Measurements from ENCODE around the gene TRPM4. TPM values are rescaled to one million over a fixed set of nuclear protein-coding genes. Genes with fewer than 3 reads are reported as not detected.

Gene TRPM4
- total and polyA plus RNA-seq, 4 donors, result 8.1 to 31.2 (median 13.2) TPM

DNA sequence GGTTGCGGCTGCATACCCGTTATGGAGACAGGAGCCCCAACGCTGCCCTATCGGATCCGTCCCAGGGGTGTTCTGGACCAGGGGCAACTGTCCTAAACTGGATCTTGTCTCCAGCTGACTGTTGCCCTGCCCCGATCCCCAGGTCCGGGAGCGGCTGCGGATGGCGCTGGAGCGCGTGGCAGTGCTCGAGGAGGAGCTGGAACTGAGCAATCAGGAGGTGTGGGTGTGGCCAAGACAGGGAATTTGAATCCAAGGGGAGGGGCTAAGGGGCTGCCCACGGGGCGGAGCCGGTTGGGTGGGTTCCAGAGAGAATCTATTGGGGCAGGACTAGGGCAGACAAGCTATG lies 28.4 kb upstream of the TRPM4 start:
- no peak for DNase-seq (ENCODE audit: low spot score)
- H3K4me3 ChIP-seq (ENCODE audit: low read depth in 1 of 3, low read length in 3 of 3), result no peak overlapping the region
- H3K4me1 ChIP-seq (ENCODE audit: control insufficient read depth in 4 of 4, insufficient read depth in 4 of 4, low read length in 3 of 4), result peaks cover 0 to 16% (median 11%) of the 10 kb centered on the region in 4 donors
- TF ChIP-seq TAF1 (conservative IDR thresholded peaks at IDR 0.05) (no peak), RAD21 (IDR thresholded peaks at IDR 0.05) (no peak), SP1 (IDR thresholded peaks at IDR 0.05) (no peak), HNF4G (IDR thresholded peaks at IDR 0.05) (no peak), FOXA2 (IDR thresholded peaks at IDR 0.05) (no peak), RXRA (IDR thresholded peaks at IDR 0.05) (no peak), EGR1 (IDR thresholded peaks at IDR 0.05; ENCODE audit: low read depth in 2 of 2) (no peak), GABPA (IDR thresholded peaks at IDR 0.05 in 1 of 2, conservative IDR thresholded peaks at IDR 0.05 in 1 of 2) (no peak)
- TF ChIP-seq, protein P1, sequence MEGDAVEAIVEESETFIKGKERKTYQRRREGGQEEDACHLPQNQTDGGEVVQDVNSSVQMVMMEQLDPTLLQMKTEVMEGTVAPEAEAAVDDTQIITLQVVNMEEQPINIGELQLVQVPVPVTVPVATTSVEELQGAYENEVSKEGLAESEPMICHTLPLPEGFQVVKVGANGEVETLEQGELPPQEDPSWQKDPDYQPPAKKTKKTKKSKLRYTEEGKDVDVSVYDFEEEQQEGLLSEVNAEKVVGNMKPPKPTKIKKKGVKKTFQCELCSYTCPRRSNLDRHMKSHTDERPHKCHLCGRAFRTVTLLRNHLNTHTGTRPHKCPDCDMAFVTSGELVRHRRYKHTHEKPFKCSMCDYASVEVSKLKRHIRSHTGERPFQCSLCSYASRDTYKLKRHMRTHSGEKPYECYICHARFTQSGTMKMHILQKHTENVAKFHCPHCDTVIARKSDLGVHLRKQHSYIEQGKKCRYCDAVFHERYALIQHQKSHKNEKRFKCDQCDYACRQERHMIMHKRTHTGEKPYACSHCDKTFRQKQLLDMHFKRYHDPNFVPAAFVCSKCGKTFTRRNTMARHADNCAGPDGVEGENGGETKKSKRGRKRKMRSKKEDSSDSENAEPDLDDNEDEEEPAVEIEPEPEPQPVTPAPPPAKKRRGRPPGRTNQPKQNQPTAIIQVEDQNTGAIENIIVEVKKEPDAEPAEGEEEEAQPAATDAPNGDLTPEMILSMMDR (IDR thresholded peaks at IDR 0.05; ENCODE audit: low read depth, low read length, missing input control), result no peak
- H3K36me3 ChIP-seq (ENCODE audit: control insufficient read depth in 4 of 4, insufficient read depth in 3 of 4, low read depth in 1 of 4, low read length in 3 of 4), result no peaks in the 10 kb centered on the region
- no peak overlapping the region for H3K27ac ChIP-seq (ENCODE audit: low read depth in 1 of 2, low read length in 2 of 2)
- H3K9me3 ChIP-seq (ENCODE audit: control insufficient read depth in 4 of 4, low read length in 3 of 4), result no peaks in the 10 kb centered on the region
- WGBS, result 68% methylated on average over 16 of the region's 16 CpGs
- H3K9ac ChIP-seq (ENCODE audit: low read depth in 1 of 2, low read length in 2 of 2), result no peak overlapping the region
- H3K27me3 ChIP-seq (ENCODE audit: control insufficient read depth in 4 of 4, insufficient read depth in 4 of 4, low read length in 3 of 4), result peaks cover 0 to 2% (median 0%) of the 10 kb centered on the region in 4 donors

DNA sequence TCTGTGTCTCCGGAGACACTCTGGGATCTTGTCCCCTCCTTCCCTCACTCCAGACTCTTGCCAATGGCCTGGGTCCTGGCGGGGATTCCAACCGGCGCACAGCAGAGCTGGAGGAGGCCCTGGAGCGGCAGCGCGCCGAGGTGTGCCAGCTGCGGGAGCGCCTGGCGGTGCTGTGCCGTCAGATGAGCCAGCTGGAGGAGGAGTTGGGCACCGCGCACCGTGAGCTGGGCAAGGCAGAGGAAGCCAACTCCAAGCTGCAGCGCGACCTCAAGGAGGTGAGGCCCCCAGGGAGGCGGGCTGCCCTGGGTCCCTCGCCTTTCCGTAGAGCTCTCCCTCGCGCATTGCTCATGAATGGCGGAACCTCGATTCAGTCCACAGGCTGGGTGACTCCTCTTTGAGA lies 27.3 kb upstream of the TRPM4 start:
- Histone ChIP-seq H3K4me1 (ENCODE audit: control insufficient read depth in 4 of 4, insufficient read depth in 4 of 4, low read length in 3 of 4) (peaks cover 0 to 16% (median 11%) of the 10 kb centered on the region in 4 donors), H3K27me3 (ENCODE audit: control insufficient read depth in 4 of 4, insufficient read depth in 4 of 4, low read length in 3 of 4) (peaks cover 0 to 8% (median 0%) of the 10 kb centered on the region in 4 donors), H3K27ac (ENCODE audit: low read depth in 1 of 2, low read length in 2 of 2) (no peak overlapping the region), H3K9me3 (ENCODE audit: control insufficient read depth in 4 of 4, low read length in 3 of 4) (no peaks in the 10 kb centered on the region), H3K9ac (ENCODE audit: low read depth in 1 of 2, low read length in 2 of 2) (no peak overlapping the region), H3K4me3 (ENCODE audit: low read depth in 1 of 3, low read length in 3 of 3) (no peak overlapping the region), H3K36me3 (ENCODE audit: control insufficient read depth in 4 of 4, insufficient read depth in 3 of 4, low read depth in 1 of 4, low read length in 3 of 4) (no peaks in the 10 kb centered on the region)
- 93% methylated on average over 24 of the region's 24 CpGs for WGBS
- DNase-seq (ENCODE audit: low spot score), result no peak
- TF ChIP-seq EGR1 (IDR thresholded peaks at IDR 0.05; ENCODE audit: low read depth in 2 of 2), result no peak
- no peak for TF ChIP-seq FOXA1 (IDR thresholded peaks at IDR 0.05)
- TF ChIP-seq NR2F2 (IDR thresholded peaks at IDR 0.05), result no peak
- TF ChIP-seq, protein P2, sequence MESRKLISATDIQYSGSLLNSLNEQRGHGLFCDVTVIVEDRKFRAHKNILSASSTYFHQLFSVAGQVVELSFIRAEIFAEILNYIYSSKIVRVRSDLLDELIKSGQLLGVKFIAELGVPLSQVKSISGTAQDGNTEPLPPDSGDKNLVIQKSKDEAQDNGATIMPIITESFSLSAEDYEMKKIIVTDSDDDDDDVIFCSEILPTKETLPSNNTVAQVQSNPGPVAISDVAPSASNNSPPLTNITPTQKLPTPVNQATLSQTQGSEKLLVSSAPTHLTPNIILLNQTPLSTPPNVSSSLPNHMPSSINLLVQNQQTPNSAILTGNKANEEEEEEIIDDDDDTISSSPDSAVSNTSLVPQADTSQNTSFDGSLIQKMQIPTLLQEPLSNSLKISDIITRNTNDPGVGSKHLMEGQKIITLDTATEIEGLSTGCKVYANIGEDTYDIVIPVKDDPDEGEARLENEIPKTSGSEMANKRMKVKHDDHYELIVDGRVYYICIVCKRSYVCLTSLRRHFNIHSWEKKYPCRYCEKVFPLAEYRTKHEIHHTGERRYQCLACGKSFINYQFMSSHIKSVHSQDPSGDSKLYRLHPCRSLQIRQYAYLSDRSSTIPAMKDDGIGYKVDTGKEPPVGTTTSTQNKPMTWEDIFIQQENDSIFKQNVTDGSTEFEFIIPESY (IDR thresholded peaks at IDR 0.05), result no peak
- TF ChIP-seq, protein P3, sequence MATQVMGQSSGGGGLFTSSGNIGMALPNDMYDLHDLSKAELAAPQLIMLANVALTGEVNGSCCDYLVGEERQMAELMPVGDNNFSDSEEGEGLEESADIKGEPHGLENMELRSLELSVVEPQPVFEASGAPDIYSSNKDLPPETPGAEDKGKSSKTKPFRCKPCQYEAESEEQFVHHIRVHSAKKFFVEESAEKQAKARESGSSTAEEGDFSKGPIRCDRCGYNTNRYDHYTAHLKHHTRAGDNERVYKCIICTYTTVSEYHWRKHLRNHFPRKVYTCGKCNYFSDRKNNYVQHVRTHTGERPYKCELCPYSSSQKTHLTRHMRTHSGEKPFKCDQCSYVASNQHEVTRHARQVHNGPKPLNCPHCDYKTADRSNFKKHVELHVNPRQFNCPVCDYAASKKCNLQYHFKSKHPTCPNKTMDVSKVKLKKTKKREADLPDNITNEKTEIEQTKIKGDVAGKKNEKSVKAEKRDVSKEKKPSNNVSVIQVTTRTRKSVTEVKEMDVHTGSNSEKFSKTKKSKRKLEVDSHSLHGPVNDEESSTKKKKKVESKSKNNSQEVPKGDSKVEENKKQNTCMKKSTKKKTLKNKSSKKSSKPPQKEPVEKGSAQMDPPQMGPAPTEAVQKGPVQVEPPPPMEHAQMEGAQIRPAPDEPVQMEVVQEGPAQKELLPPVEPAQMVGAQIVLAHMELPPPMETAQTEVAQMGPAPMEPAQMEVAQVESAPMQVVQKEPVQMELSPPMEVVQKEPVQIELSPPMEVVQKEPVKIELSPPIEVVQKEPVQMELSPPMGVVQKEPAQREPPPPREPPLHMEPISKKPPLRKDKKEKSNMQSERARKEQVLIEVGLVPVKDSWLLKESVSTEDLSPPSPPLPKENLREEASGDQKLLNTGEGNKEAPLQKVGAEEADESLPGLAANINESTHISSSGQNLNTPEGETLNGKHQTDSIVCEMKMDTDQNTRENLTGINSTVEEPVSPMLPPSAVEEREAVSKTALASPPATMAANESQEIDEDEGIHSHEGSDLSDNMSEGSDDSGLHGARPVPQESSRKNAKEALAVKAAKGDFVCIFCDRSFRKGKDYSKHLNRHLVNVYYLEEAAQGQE (IDR thresholded peaks at IDR 0.05), result no peak
- no peak for TF ChIP-seq TAF1 (conservative IDR thresholded peaks at IDR 0.05)
- no peak for TF ChIP-seq HNF4A (conservative IDR thresholded peaks at IDR 0.05)
- no peak for TF ChIP-seq YY1 (IDR thresholded peaks at IDR 0.05)
- TF ChIP-seq SP1 (IDR thresholded peaks at IDR 0.05), result no peak

Data from liver (tissue), 9 donors.